Adrenal gland (tissue), 12 donors: ENCODE results near the gene C1QTNF12. TPM values are rescaled to one million over a fixed set of nuclear protein-coding genes. Genes with fewer than 3 reads are reported as not detected.
A peak's percentile ranks its signal among the peaks of the same experiment; 100 is the strongest.

Source experiments
- DNase-seq, 7 donors: peaks; one replicate each; pipeline ENCODE4 v3.0.0-alpha.2; 2019 to 2020
- H3K27ac ChIP-seq, 5 donors: fragments of 200-600 bp; sonication (generic) in 4 of 5; 1 replicate in 3 of 5; 2 replicates in 2 of 5; pipeline versions ENCODE4 v1.5.1 to v1.8.0; 2016 to 2020; ENCODE audit warnings: mild to moderate bottlenecking in 1 of 5
- H3K27me3 ChIP-seq: fragments of 200-600 bp; 2 replicates; pipeline ENCODE4 v1.8.0; 2021
- H3K36me3 ChIP-seq, 2 donors: fragments of 200-600 bp; replicated peaks in 1 of 2; 1 replicate in 1 of 2; 2 replicates in 1 of 2; pipeline versions ENCODE4 v1.5.1 to v1.8.0; 2018 to 2022
- H3K4me1 ChIP-seq, 2 donors: fragments of 200-600 bp; replicated peaks in 1 of 2; 1 replicate in 1 of 2; 2 replicates in 1 of 2; pipeline versions ENCODE4 v1.5.1 to v1.8.0; 2018 to 2021
- H3K4me3 ChIP-seq, 4 donors: fragments of 200-600 bp; sonication (generic) in 3 of 4; one replicate each; pipeline ENCODE4 v1.5.1; 2016 to 2018
- H3K9me3 ChIP-seq, 3 donors: fragments of 200-600 bp; sonication (generic) in 1 of 3; replicated peaks in 1 of 3; 1 replicate in 2 of 3; 2 replicates in 1 of 3; pipeline versions ENCODE4 v1.5.1 to v1.8.0; 2016 to 2021
- CTCF ChIP-seq, 6 experiments: fragments of 450-650 bp in 4 of 6; fragments of 200-600 bp in 2 of 6; sonication (generic) in 1 of 6; IDR thresholded peaks; 1 replicate in 5 of 6; 2 replicates in 1 of 6; pipeline versions ENCODE4 v1.5.1 to v1.8.0; 2016 to 2021; ENCODE audit warnings: antibody characterized with exemption in 6 of 6, mild to moderate bottlenecking in 2 of 6, moderate library complexity in 1 of 6
- POLR2A ChIP-seq, 2 donors: fragments of 450-650 bp; IDR thresholded peaks; one replicate each; pipeline ENCODE4 v1.6.1; 2017; ENCODE audit warnings: antibody characterized with exemption in 2 of 2, mild to moderate bottlenecking in 2 of 2, moderate library complexity in 1 of 2
- WGBS, 4 donors: extraction: QIAGEN DNeasy Blood & Tissue Kit in 2 of 4; methylation state at CpG; one replicate each; pipeline versions ENCODE4 v1.1.5 to v1.1.7; 2013 to 2017; 5-methylcytosine and 5-hydroxymethylcytosine counted together
- intact Hi-C, 2 donors: fragments of 100-400 bp; cut with DNase I; formaldehyde crosslinking; loops; one replicate each; pipeline versions ENCODE4 v1.14.1 to v1.15.0; 2022 to 2023
- polyA plus RNA-seq, 3 donors: library from polyadenylated mRNA; stranded (reverse); fragments of 200-250 nt in 2 of 3; fragments of 350-450 nt in 1 of 3; fragmentation: Illumina TruSeq in 1 of 3; extraction: RNeasy Lipid Tissue Mini Kit (QIAGEN cat#74804) in 1 of 3; gene quantifications; one replicate each; pipeline ENCODE4 v1.2.3, GENCODE V29; 2013 to 2014
- total RNA-seq, 9 donors: library from RNA; depleted of rRNA in 4 of 9; stranded (reverse); fragments of >200 nt in 4 of 9; fragments of 120-200 nt in 1 of 9; fragmentation: NEBNext Ultra II Directional in 1 of 9; extraction: Animal tissue kit (Norgen Biotek cat#: 25700) in 1 of 9; gene quantifications; one replicate each; pipeline versions ENCODE4 v1.1.0 to v1.2.4, GENCODE V29; 2013 to 2023
- donor health status: healthy with polysubstance abuse.
- donor health status: Bipolar disorder and iron deficiency.
- donor health status: DM: yes; HTN: yes; CAD: no.
- donor health status: DM: no; HTN: no; CAD: no.
- donor health status: DM: no; HTN: no; CAD: no.
- donor health status: DM: yes; HTN: yes; CAD: no.

C1QTNF12 gene
- total and polyA plus RNA-seq, 12 donors = 0.28 to 4.3 (median 1.3) TPM; not detected in 3

GRCh38 chr1:1274931-1275431 lies 28.5 kb upstream of the C1QTNF12 start:
- no peaks in the 10 kb centered on the region for H3K9me3 ChIP-seq
- H3K27ac ChIP-seq = no peak overlapping the region
- WGBS, 4 donors = 80 to 93% (median 85%) methylated on average over 1 to 15 of the region's 15 CpGs
- H3K27me3 ChIP-seq = no peaks in the 10 kb centered on the region
- peaks cover 20 to 38% of the 10 kb centered on the region in 2 donors for H3K4me1 ChIP-seq
- no peak for DNase-seq
- intact Hi-C loops = no loop called here
- no peaks in the 10 kb centered on the region for H3K36me3 ChIP-seq
- TF ChIP-seq POLR2A (IDR thresholded peaks at IDR 0.05) = no peak
- TF ChIP-seq CTCF (IDR thresholded peaks at IDR 0.05) = no peak
- peak overlapping the region in 1 of 4 donors; percentile 98 for H3K4me3 ChIP-seq

DNA sequence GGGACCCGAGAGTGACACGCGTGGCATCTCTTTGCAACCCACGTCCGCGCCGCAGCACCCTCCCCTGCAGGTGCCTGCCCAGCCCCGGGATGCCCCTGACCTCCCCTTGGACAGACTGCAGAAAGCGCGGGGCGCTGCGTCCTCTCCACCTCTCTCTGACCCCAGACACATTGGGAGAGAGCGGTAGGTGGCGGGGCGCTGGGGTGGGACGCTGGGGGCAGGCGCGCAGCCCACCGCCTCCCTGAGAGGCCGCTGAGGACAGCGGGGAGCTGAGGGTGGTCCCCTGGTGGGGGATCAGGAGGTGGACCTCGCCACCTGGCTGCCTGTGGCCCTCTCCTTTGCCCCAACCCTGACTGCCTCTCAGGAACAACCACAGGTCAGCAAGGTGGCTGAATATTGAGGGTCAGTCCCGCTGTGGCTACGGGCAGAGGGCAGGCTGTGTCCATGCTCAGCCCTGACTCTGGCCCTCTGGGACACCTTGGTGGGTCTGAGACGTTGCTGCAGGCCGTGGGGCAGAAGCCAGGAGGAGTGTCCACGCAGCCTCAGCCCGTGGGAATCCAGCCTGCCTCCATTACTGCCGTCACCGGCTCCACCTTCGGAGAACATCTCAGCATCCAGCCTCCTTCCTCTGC lies 27.9 kb upstream of the C1QTNF12 start:
- 17 to 61% (median 24%) methylated on average over 6 to 31 of the region's 31 CpGs for WGBS, 4 donors
- Histone ChIP-seq H3K27me3 (no peaks in the 10 kb centered on the region), H3K27ac (peak overlapping the region in 3 of 5 donors; percentile 74 to 97 (median 77)), H3K36me3 (no peaks in the 10 kb centered on the region), H3K4me3 (peak overlapping the region; percentile 33 to 98 (median 50)), H3K4me1 (peaks cover 20 to 38% of the 10 kb centered on the region in 2 donors), H3K9me3 (no peaks in the 10 kb centered on the region)
- TF ChIP-seq CTCF (IDR thresholded peaks at IDR 0.05) (no peak), POLR2A (IDR thresholded peaks at IDR 0.05) (no peak)
- DNase-seq = no peak
- intact Hi-C loops = no loop called here

DNA sequence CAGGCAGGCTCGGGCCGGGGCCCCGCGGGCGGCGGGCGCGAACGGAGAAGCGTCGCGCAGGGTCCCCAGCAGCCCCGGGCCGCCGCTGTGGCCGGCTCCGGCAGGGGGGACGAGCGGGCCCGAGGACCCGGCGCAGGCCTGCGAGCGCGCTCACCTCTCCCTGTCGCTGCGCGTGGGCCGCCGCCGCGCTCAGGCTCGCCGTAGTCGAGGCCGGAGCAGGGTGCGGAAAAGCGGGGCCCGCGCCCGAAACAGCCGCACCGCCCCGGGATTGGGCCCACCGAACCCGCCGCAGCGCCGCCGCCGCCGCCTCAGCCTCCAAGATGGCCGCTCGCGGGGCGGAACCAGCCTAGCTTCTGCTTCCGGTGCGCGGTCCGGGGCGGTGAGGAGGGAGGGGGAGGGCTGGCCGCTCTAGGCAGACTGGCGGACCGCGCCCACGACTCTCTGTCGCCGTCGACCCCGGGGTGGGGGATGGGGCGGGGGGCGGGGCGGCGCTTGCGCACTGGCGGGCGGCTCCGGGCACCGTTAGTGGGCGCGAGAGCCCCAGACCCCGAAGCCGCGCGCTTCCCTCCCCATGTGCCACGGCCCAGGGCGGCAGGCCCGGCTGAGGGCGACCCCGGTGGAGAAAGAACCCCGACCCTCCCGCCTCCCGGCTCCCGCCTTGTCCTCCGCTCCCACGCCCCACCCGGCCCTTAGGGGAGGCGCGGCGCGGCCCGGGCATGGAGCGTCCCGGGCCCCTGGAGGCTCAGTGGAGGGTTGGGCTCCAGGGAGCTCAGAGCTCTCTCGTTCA lies 27.2 kb upstream of the C1QTNF12 start, which contains the start of gene UBE2J2:
UBE2J2 (minus strand) TSS at position 343 of the 787 bp plus-strand sequence. CDS start 5,862 bp downstream, outside the sequence.
- H3K27me3 ChIP-seq = no peaks in the 10 kb centered on the region
- H3K36me3 ChIP-seq = no peaks in the 10 kb centered on the region
- peak; percentile 93 to 97 (median 96) for DNase-seq
- peak within 1 kb of the TSS; percentile 30 to 97 (median 74) for H3K27ac ChIP-seq
- TF ChIP-seq POLR2A (IDR thresholded peaks at IDR 0.05) (peak; percentile 52 to 57), CTCF (IDR thresholded peaks at IDR 0.05) (peak in 1 of 6 experiments; percentile 3)
- H3K4me1 ChIP-seq = peaks cover 20 to 38% of the 10 kb centered on the region in 2 donors
- intact Hi-C loops = no loop called here
- H3K4me3 ChIP-seq = peak within 1 kb of the TSS; percentile 62 to 98 (median 78)
- 0 to 2% (median 0%) methylated on average over 11 to 103 of the region's 105 CpGs for WGBS, 4 donors
- H3K9me3 ChIP-seq = no peaks in the 10 kb centered on the region

DNA sequence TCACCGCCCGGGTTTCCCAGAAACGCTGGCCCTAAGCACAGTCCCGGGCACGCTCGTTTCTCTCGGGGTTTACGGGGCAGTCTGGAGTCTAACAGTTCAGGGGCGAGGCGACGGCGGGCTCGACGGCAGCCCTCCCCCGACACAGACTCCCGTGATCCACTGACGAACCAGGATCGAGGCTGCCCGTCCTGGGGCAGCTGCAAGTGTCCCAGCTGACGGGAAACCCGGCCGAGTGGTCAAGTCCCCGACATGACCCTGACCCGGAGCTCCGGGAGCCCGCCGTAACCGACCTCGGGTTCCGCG lies 26.6 kb upstream of the C1QTNF12 start:
- DNase-seq = peak in 2 of 7 donors; percentile 55 to 64
- no peak for TF ChIP-seq POLR2A (IDR thresholded peaks at IDR 0.05)
- TF ChIP-seq CTCF (IDR thresholded peaks at IDR 0.05) = no peak
- H3K36me3 ChIP-seq = no peaks in the 10 kb centered on the region
- H3K9me3 ChIP-seq = no peaks in the 10 kb centered on the region
- peak overlapping the region; percentile 62 to 98 (median 78) for H3K4me3 ChIP-seq
- no peaks in the 10 kb centered on the region for H3K27me3 ChIP-seq
- H3K4me1 ChIP-seq = peaks cover 20 to 38% of the 10 kb centered on the region in 2 donors
- WGBS, 4 donors = 0% methylated on average over 2 to 31 of the region's 31 CpGs
- peak overlapping the region; percentile 30 to 97 (median 74) for H3K27ac ChIP-seq
- intact Hi-C loops = no loop called here
